Activated naive CD4-positive, alpha-beta T cell treated with anti-CD3 and anti-CD28 coated beads, Interleukin-2, amount 10 ng/mL, durations not matched to agents 7 days and 5 days (primary cell): ENCODE data around the gene SCGB1C2.
A peak's percentile ranks its signal among the peaks of the same experiment; 100 is the strongest.

Experiments
- CTCF ChIA-PET: fragments of 350-600 bp; sonication (Branson Sonifier 250); formaldehyde crosslinking; loops from one replicate; lab custom pipeline; 2021; ENCODE audit warnings: antibody characterized with exemption; lab: Charles Lee
- DNase-seq: peaks from one replicate; pipeline ENCODE4 v3.0.0-alpha.2; 2020
- H3K27ac Mint-ChIP-seq: one replicate; pipeline ENCODE4 v1.8.0; 2021; ENCODE audit warnings: mild to moderate bottlenecking, moderate library complexity, mixed read lengths
- H3K27me3 Mint-ChIP-seq: one replicate; pipeline ENCODE4 v1.8.0; 2021; ENCODE audit warnings: mild to moderate bottlenecking, mixed read lengths
- H3K36me3 Mint-ChIP-seq: one replicate; pipeline ENCODE4 v1.8.0; 2021; ENCODE audit warnings: mixed read lengths
- H3K4me1 Mint-ChIP-seq: one replicate; pipeline ENCODE4 v1.8.0; 2021; ENCODE audit warnings: mixed read lengths
- H3K4me3 Mint-ChIP-seq: one replicate; pipeline ENCODE4 v1.8.0; 2021; ENCODE audit warnings: mild to moderate bottlenecking, moderate library complexity, mixed read lengths
- H3K9me3 Mint-ChIP-seq: one replicate; pipeline ENCODE4 v1.8.0; 2021; ENCODE audit warnings: mixed read lengths

The SCGB1C2 gene

DNA sequence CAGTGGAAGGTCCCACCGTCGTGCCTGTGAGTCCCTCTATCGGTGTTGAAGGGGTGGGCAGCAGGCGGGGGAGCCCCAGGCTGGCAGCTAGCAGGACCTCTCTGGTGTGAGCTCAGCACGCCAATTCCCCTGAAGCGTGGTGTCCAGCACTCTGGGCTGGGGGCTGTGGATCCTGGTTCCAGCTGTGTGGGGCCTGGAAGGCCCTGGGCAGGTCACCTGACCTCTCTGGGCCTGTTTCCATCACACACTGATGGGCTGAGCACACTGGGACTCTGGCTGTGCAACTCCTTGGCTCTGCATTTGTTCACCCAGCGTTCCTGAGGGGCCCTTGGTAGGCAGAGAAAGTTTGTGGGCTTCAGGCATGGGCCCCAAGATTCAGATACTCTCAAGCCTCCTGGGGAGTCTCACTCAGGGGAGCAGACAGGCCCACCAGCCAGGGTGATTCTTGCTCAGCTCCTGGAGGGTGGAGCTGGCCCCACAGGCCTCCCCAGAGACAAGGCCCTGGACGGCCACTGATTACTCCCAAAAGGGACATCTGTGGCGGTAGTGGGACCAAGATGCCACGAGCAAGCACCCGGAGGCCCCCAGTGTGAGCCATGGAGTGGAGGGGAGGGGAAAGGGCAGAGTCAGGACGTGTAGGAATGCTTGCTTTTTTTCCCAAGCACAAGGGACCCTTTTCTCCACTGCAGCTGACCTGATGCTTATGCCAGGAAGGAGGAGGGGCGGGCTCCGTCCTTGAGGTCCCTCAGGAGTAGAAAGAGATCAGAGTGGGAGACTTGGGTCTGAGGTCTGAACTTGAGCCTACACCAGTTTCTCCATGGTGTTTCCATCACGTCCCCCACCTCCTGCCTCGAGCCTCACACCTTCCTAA, 8.5 kb downstream of the SCGB1C2 start:
- Mint-ChIP-seq H3K9me3 (no peaks in the 10 kb centered on the region), H3K36me3 (no peaks in the 10 kb centered on the region), H3K27me3 (peaks cover 12% of the 10 kb centered on the region), H3K4me3 (no peak overlapping the region), H3K27ac (no peak overlapping the region), H3K4me1 (peaks cover 5% of the 10 kb centered on the region)
- DNase-seq = peak; percentile 11
- CTCF ChIA-PET = interaction anchor here (1.6 to 2.4 kb wide), 3 partner anchors 241 to 554 kb away, joined by 4 to 9 read pairs (median 4); no protein-coding TSS in a partner anchor

DNA sequence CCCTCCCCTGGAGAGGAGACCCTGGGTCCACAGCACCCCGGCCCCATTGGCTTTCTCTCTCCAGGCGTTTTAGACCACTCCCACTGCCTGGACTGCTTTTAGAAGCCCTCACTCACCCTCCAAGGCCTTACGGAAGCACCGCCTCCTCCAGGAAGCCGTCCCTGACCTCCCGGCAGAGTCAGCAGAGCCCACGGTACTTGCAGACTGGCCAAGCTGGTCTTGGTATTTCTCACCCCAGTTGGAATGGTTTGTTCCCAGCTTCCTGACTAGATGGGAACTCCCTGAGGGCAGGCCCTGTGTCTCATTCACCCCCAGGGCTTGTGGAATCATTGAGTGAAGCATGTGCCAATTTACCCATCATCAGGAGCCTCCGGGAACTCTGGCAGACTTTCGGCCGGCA, 9.2 kb downstream of the SCGB1C2 start:
- no peaks in the 10 kb centered on the region for H3K36me3 Mint-ChIP-seq
- no peaks in the 10 kb centered on the region for H3K9me3 Mint-ChIP-seq
- CTCF ChIA-PET = interaction anchor here (1.8 to 2.4 kb wide), 2 partner anchors 241 to 553 kb away, joined by 4 to 9 read pairs; no protein-coding TSS in a partner anchor
- DNase-seq = peak; percentile 8
- peaks cover 5% of the 10 kb centered on the region for H3K4me1 Mint-ChIP-seq
- H3K27ac Mint-ChIP-seq = no peak overlapping the region
- peaks cover 13% of the 10 kb centered on the region for H3K27me3 Mint-ChIP-seq
- H3K4me3 Mint-ChIP-seq = no peak overlapping the region

DNA sequence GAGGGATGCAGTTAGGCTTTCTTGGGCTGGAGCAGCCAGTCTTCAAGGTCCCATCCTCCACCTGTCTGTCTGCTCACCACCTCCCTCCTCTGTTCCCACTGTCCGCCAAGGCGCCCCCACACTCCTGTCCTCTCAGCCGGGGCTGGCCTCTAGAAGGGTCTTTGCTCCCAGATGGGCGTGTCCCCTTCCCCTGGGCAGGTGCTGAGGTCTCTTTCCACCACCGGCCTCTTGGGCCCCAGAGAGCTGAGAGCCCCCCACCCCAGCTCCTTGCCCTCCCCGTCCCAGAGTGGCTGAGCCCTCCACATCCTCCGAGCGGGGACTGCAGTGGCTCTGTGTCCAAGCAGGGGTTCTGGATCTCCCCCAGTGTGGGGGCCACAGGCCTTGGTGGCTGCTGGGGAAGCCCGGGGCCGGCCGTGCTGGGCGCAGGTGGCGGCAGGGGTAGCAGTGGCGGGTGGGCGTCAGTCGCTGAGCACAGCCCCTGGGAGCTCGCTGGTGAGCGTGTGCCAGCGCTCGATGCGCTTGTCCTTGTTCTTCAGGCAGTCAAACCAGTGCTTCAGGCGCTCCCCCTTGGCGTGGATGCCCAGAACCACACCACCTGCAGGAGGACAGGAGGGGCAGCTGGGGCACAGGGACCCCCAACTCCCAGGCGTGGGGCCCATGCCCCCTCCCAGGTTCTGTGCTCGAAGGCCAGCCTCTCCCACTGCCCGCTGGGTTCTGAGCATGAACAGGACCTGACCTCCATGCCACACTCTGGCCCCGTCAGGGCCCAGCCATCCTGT, 9.8 kb downstream of the SCGB1C2 start:
- CTCF ChIA-PET = interaction anchor here (1.8 kb wide), 1 partner anchor 240 kb away, joined by 4 read pairs; no protein-coding TSS in a partner anchor
- peak; percentile 11 for DNase-seq
- H3K4me3 Mint-ChIP-seq = no peak overlapping the region
- no peaks in the 10 kb centered on the region for H3K9me3 Mint-ChIP-seq
- H3K4me1 Mint-ChIP-seq = peaks cover 5% of the 10 kb centered on the region
- H3K36me3 Mint-ChIP-seq = no peaks in the 10 kb centered on the region
- H3K27ac Mint-ChIP-seq = no peak overlapping the region
- peaks cover 19% of the 10 kb centered on the region for H3K27me3 Mint-ChIP-seq

DNA sequence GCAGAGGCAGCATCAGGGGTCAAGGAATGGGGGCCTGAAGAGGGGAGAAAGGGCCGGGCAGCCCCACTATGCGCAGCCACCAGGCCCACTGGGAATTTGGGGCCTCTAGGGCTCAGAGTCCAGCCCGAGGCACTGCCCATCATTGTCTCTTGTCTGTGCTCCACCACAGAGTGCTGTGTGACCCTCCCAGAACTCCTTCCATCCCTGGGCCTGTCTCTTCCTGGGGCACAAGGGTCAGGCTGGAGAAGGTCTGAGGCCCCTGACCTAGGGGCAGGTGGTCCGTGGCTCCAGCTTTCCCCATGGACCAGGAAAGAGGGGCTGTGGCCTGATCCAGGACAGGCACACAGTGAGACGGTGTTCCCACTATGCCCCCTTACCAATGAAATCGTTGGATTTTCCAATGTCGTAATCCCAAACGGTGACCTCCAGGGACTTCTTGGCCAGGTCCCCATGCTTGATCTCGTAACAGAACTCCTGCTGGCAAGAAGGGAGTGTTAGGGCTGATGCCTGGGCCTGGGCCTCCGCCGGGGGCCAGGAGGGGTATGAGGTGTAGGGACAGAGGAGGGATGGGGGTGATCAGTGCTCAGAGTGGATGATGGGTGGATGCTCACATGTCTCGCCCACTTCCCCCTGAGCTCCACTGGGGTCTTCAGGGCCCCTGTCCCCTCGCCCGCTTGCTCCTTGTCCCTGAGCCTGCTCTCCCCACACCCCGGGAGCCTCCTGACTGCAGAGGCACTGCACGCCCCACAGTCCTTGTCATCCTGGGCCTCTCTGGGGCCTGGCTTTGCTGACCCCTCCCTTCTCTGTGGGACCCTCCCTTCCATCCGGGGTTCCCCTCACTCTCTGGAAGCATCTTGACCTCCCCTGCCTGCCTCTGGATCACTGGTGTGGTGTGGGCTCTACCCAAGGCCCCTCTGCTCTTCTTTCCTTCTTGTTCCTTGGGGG, 10.7 kb downstream of the SCGB1C2 start:
- peaks cover 21% of the 10 kb centered on the region for H3K27me3 Mint-ChIP-seq
- H3K4me3 Mint-ChIP-seq = no peak overlapping the region
- H3K9me3 Mint-ChIP-seq = no peaks in the 10 kb centered on the region
- no peaks in the 10 kb centered on the region for H3K36me3 Mint-ChIP-seq
- H3K27ac Mint-ChIP-seq = no peak overlapping the region
- H3K4me1 Mint-ChIP-seq = peaks cover 5% of the 10 kb centered on the region
- DNase-seq = peak; percentile 13
- CTCF ChIA-PET = no interaction called here

DNA sequence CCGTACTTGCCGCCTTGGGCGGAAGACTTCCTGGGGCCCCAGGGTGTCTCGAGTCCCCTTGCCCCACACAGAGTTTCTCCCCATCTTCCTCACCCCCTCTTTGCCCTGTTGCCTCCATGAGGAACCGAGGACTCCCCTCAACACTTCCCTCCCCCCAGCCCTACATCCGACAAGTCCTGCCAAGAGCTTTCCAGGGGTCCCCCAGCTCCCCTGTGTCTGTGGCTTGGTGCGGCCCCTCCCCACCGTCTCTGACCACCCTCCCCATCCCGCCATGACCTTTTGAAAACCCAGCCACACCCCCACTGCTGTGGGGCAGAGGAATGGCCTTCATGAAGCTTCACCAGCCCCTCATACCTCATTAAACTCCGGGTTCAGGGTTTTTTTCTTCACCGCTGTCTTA, 11.4 kb downstream of the SCGB1C2 start:
- Mint-ChIP-seq H3K27me3 (peaks cover 14% of the 10 kb centered on the region), H3K27ac (no peak overlapping the region), H3K4me3 (no peak overlapping the region), H3K36me3 (no peaks in the 10 kb centered on the region), H3K9me3 (no peaks in the 10 kb centered on the region), H3K4me1 (no peaks in the 10 kb centered on the region)
- CTCF ChIA-PET = interaction anchor here (0.5 to 1.5 kb wide), 2 partner anchors 238 to 245 kb away, joined by 3 read pairs; no protein-coding TSS in a partner anchor
- peak; percentile 16 for DNase-seq

DNA sequence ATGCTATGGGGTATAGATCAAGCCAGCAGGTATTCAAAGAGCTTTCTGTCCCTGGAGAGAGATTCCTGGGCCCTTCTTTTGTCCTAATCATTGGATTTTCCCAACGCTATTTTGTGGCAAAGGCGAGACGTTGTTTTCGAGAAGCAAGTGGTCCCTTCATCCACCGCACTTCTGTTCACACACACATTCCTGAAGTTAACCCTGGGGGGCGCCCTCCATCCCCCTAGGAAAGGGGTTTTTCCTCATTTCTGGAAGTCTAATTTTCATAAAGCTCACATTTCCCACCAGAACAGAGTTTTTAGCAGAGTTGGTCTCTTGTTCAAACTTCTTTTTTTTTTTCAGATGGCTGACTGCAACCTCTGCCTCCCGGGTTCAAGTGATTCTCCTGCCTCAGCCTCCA, 11.9 kb downstream of the SCGB1C2 start:
- Mint-ChIP-seq H3K27ac (no peak overlapping the region), H3K4me1 (no peaks in the 10 kb centered on the region), H3K4me3 (no peak overlapping the region), H3K9me3 (no peaks in the 10 kb centered on the region), H3K36me3 (no peaks in the 10 kb centered on the region), H3K27me3 (peaks cover 11% of the 10 kb centered on the region)
- DNase-seq = no peak
- CTCF ChIA-PET = interaction anchor here (0.5 to 1.5 kb wide), 2 partner anchors 237 to 245 kb away, joined by 3 read pairs; no protein-coding TSS in a partner anchor

DNA sequence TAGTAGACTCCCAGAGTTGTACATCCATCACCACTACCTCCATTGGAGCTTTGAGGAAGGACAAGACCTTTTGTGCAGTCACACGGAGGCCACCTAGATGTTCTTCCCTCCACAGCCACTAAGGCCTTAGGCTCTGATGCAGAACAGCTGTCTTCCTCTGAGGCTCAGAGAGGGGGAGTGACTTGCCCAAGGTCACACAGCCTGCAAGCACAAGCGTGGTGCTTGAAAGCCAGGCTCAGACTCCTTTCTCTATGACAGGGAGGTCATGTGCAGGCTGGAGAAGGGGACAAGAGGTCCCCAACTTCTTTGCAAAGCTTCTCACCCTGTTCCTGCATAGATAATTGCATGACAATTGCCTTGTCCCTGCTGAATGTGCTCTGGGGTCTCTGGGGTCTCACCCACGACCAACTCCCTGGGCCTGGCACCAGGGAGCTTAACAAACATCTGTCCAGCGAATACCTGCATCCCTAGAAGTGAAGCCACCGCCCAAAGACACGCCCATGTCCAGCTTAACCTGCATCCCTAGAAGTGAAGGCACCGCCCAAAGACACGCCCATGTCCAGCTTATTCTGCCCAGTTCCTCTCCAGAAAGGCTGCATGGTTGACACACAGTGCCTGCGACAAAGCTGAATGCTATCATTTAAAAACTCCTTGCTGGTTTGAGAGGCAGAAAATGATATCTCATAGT, 12.7 kb downstream of the SCGB1C2 start:
- H3K27ac Mint-ChIP-seq = no peak overlapping the region
- H3K36me3 Mint-ChIP-seq = no peaks in the 10 kb centered on the region
- H3K4me3 Mint-ChIP-seq = no peak overlapping the region
- DNase-seq = peak; percentile 14
- CTCF ChIA-PET = interaction anchor here (0.6 to 1.5 kb wide), 2 partner anchors 49 to 237 kb away, joined by 3 read pairs; no protein-coding TSS in a partner anchor
- no peaks in the 10 kb centered on the region for H3K9me3 Mint-ChIP-seq
- H3K4me1 Mint-ChIP-seq = no peaks in the 10 kb centered on the region
- H3K27me3 Mint-ChIP-seq = peaks cover 11% of the 10 kb centered on the region

DNA sequence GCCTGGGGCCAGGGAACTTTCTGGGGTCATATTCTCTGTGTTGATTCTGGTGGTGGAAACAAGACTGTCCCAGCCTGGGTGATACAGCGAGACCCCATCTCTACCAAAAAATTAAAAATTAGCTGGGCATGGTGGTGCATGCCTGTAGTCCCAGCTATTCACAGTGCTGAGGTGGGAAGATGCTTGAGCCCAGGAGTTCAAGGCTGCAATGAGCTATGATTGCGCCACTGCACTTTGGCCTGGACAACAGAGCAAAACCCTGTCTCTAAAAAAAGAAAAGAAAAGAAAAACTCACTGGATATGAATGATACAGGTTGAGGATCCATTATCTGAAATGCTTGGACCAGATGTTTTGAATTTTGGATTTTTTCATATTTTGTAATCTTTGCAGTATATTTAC, 13.6 kb downstream of the SCGB1C2 start:
- Mint-ChIP-seq H3K27ac (no peak overlapping the region), H3K27me3 (peaks cover 11% of the 10 kb centered on the region), H3K4me3 (no peak overlapping the region), H3K4me1 (no peaks in the 10 kb centered on the region), H3K9me3 (no peaks in the 10 kb centered on the region), H3K36me3 (no peaks in the 10 kb centered on the region)
- DNase-seq = no peak
- CTCF ChIA-PET = no interaction called here

DNA sequence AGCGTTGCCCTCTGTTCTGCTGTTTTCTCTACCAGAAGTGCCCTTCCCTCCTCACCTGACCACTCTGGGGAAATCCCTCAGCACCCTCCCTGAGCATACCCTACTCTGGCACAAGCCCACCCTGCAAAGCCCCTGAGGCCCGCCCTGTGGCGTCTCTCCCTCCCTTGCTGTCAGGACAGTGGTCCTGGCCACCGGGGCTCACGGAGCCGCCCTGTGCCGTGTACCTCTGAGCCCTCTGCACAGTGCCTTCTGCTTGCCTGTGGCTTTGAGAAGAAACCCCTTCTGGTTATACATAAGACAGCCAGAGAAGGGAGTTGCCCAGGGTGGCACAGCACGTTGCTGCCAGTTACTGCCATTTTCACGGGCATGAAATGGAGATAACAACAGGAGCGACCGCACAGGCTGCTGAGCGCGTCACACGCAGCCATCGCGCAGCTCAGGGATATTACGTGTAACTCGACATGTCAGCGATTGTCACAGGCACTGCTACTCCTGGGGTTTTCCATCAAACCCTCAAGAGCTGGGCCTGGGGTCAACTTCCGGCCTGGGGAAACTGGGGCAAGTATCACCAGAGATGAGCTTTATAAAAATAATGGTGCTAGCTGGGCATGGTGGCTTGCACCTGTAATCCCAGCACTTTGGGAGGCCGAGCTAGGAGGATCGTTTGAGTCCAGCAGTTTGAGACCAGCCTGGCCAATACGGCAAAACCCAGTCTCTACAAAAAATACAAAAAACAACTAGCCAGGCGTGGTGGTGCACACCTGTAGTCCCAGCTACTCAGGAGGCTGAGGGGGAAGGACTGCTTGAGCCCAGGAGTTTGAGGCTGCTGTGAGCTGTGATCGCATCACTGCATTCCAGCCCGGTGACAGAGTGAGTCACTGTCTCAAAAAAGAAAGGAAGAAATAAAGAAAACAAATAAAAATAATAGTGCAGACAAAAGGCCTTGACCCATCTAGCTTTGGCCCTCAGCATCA, 14.8 kb downstream of the SCGB1C2 start:
- H3K9me3 Mint-ChIP-seq = no peaks in the 10 kb centered on the region
- no peaks in the 10 kb centered on the region for H3K36me3 Mint-ChIP-seq
- CTCF ChIA-PET = interaction anchor here (0.8 kb wide), 1 partner anchor 27 kb away, joined by 3 read pairs; no protein-coding TSS in a partner anchor
- H3K4me3 Mint-ChIP-seq = no peak overlapping the region
- no peak for DNase-seq
- no peak overlapping the region for H3K27ac Mint-ChIP-seq
- peaks cover 11% of the 10 kb centered on the region for H3K27me3 Mint-ChIP-seq
- H3K4me1 Mint-ChIP-seq = no peaks in the 10 kb centered on the region

DNA sequence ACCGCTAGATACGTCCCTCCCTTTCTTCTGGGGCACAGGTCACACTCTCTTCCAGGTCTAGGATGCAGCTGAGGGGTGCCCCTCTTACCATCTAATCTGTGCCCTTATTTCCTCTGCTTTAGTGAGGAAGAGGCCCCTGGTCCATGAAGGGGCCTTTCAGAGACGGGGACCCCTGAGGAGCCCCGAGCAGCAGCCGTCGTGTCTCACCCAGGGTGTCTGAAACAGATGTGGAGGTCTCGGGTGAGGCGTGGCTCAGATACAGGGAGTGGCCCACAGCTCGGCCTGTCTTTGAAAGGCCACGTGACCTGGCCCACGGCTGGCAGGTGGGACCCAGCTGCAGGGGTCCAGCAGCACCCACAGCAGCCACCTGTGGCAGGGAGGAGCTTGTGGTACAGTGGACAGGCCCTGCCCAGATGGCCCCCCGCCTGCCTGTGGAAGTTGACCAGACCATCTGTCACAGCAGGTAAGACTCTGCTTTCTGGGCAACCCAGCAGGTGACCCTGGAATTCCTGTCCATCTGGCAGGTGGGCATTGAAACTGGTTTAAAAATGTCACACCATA, 15.6 kb downstream of the SCGB1C2 start:
- no peaks in the 10 kb centered on the region for H3K4me1 Mint-ChIP-seq
- no peaks in the 10 kb centered on the region for H3K9me3 Mint-ChIP-seq
- H3K27me3 Mint-ChIP-seq = peaks cover 12% of the 10 kb centered on the region
- no peak overlapping the region for H3K4me3 Mint-ChIP-seq
- CTCF ChIA-PET = interaction anchor here (0.8 kb wide), 1 partner anchor 26 kb away, joined by 3 read pairs; no protein-coding TSS in a partner anchor
- no peak for DNase-seq
- H3K27ac Mint-ChIP-seq = no peak overlapping the region
- no peaks in the 10 kb centered on the region for H3K36me3 Mint-ChIP-seq

DNA sequence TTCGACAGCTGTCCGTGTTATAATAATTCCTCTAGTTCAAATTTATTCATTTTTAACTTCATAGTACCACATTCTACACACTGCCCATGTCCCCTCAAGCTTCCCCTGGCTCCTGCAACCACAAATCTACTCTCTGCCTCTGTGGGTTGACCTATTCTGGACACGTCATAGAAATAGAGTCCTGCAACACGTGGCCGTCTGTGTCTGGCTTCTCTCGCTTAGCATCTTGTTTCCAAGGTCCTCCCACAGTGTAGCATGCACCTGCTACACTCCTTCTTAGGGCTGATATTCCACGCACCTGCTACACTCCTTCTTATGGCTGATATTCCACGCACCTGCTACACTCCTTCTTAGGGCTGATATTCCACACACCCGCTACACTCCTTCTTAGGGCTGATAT, 16.5 kb downstream of the SCGB1C2 start:
- no peak for DNase-seq
- CTCF ChIA-PET = no interaction called here
- Mint-ChIP-seq H3K4me1 (no peaks in the 10 kb centered on the region), H3K9me3 (no peaks in the 10 kb centered on the region), H3K27me3 (peaks cover 15% of the 10 kb centered on the region), H3K27ac (no peak overlapping the region), H3K4me3 (no peak overlapping the region), H3K36me3 (no peaks in the 10 kb centered on the region)

DNA sequence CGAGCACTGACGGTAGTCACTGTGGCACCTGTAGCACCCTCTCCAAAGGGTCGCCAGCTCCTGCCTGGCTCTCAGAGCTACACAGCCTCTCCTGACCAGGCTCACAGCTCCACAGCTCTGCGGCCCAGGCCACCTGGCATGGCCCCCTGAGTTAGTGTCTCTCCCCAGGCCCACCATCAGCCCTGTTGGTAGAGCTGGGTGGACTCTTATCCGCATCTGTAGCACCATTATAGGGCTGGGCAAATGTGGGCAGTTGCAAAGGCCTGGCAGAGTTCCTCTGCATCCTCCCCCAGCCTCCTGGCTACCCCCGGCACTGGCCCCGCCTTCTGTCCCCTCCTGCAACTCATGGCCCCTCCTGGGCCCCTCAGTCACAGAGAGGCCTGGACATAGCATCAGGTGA, 18.2 kb downstream of the SCGB1C2 start:
- no peak for DNase-seq
- H3K27ac Mint-ChIP-seq = no peak overlapping the region
- CTCF ChIA-PET = no interaction called here
- no peaks in the 10 kb centered on the region for H3K4me1 Mint-ChIP-seq
- H3K4me3 Mint-ChIP-seq = no peak overlapping the region
- peaks cover 15% of the 10 kb centered on the region for H3K27me3 Mint-ChIP-seq
- H3K9me3 Mint-ChIP-seq = no peaks in the 10 kb centered on the region
- H3K36me3 Mint-ChIP-seq = no peaks in the 10 kb centered on the region
